ENCODE results near the gene ELF5.

The ELF5 gene

DNA sequence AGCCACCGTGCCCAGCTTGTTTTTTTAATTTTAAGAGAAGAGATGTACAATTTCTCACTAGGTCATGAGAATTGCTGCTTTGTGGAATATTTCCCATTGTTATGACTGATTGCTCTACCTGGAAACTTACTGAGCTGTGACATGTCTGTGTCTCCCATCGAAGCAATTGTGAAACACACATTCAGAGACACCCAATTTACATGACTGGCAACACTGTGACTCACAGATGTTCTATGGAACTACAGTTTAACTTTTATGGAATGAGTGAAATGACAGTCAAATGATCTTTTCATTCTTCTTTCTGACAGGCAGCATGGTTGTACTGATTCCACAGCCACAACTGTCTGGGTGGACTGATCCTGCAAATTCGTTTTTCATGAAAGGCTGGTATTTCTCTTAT is 32.3 kb downstream of the ELF5 start:
- ChIA-PET CTCF (interaction anchor here (1.4 to 2.0 kb wide), 5 partner anchors 11 to 31 kb away, joined by 3 to 10 read pairs (median 3); no protein-coding TSS in a partner anchor), POLR2A (no interaction called here)
- no peak for TF ChIP-seq CTCF (IDR thresholded peaks at IDR 0.05; ENCODE audit: control extremely low read depth, extremely low read depth, low read depth, missing control alignments)
- DNase-seq (ENCODE audit: extremely low spot score) = no peak

- TF ChIP-seq CTCF (IDR thresholded peaks at IDR 0.05; ENCODE audit: control extremely low read depth, extremely low read depth, low read depth, missing control alignments) = no peak
- DNase-seq (ENCODE audit: extremely low spot score) = no peak
- ChIA-PET CTCF (interaction anchor here (0.8 to 1.9 kb wide), 7 partner anchors 8 to 114 kb away, joined by 3 to 8 read pairs (median 3); no protein-coding TSS in a partner anchor), POLR2A (no interaction called here)
Measured at GRCh38 chr11:34480314-34480713, 33.3 kb downstream of the ELF5 start.

DNA sequence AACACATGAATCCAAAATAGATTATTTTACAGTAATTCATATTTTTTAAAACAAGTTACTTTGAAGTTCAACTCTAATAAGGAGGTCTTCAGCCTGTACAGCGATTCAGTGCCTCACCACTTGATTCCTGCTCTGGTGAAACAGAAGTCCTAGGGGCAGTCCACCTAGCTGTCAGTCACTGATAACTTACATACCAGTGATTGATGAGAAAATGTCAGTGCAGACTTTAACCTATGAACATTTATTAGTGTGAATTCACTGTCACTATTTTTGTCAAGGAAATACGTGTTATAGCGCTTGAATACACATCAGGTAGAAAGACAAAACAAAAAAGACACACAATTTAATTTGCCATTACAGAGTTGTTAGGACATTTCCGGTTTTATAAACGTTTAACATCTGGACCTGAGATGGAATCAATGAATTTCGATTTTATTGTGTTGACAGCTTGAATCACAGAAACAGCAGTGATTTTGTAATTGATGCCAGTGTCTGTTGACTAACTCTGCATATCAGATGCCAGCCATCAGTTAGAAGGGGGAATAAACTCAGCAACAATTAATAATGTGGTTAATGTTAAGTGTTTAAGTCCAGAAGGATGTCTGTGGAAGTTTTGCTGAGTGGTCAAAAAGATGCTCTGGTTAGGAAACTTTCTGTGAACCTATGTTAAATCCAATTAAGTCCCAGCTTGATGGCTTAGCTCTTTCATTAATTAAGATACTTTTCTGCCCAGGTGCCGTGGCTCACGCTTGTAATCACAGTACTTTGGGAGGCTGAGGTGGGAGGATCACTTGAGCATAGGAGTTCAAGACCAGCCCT is 34.5 kb downstream of the ELF5 start:
- CTCF ChIA-PET = interaction anchor here (1.2 to 1.9 kb wide), 2 partner anchors 12 to 13 kb away, joined by 3 to 8 read pairs; no protein-coding TSS in a partner anchor
- no peak for TF ChIP-seq CTCF (IDR thresholded peaks at IDR 0.05; ENCODE audit: control extremely low read depth, extremely low read depth, low read depth, missing control alignments)
- DNase-seq (ENCODE audit: extremely low spot score) = no peak
- POLR2A ChIA-PET = no interaction called here

DNA sequence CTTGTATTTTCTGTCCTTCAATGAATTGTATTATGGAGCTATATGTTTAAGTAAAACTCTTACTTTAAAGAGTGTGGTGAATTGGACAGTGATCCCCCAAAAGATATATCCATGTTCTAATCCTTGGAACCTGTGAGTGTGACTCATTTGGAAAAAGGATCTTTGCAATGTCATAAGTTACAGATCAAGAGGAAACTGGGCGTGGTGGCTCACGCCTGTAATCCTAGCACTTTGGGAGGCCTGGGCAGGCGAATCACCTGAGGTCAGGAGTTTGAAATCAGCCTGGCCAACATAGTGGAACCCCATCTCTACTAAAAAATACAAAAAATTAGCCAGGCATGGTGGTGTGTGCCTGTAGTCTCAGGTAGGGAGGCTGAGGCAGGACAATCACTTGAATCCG is 36.7 kb downstream of the ELF5 start:
- POLR2A ChIA-PET = no interaction called here
- no peak for TF ChIP-seq CTCF (IDR thresholded peaks at IDR 0.05; ENCODE audit: control extremely low read depth, extremely low read depth, low read depth, missing control alignments)
- CTCF ChIA-PET = interaction anchor here (0.6 to 2.5 kb wide), 3 partner anchors 8 to 36 kb away, joined by 3 to 9 read pairs (median 6); no protein-coding TSS in a partner anchor
- DNase-seq (ENCODE audit: extremely low spot score) = no peak

DNA sequence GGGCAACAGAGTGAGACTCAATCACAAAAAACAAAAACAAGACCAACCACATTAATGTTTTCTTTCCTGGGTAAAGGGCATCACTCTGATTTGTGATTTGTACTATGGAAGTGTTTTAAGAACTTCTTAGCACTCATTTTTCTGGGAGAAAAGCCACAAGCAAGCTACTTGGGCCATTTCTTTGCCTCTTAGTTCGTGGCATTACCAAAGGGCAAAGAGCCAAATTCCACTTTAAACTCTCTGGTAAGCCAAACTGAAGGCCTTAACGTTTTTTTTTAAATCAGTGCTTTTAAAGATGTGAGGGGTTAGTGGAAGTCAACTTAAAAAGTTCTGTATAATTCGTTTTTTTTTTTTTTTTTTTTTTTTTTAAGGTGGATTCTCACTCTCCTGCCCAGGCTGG is 37.9 kb downstream of the ELF5 start:
- no peak for TF ChIP-seq CTCF (IDR thresholded peaks at IDR 0.05; ENCODE audit: control extremely low read depth, extremely low read depth, low read depth, missing control alignments)
- POLR2A ChIA-PET = no interaction called here
- no peak for DNase-seq (ENCODE audit: extremely low spot score)
- CTCF ChIA-PET = interaction anchor here (2.0 kb wide), 1 partner anchor 12 kb away, joined by 6 read pairs; no protein-coding TSS in a partner anchor

DNA sequence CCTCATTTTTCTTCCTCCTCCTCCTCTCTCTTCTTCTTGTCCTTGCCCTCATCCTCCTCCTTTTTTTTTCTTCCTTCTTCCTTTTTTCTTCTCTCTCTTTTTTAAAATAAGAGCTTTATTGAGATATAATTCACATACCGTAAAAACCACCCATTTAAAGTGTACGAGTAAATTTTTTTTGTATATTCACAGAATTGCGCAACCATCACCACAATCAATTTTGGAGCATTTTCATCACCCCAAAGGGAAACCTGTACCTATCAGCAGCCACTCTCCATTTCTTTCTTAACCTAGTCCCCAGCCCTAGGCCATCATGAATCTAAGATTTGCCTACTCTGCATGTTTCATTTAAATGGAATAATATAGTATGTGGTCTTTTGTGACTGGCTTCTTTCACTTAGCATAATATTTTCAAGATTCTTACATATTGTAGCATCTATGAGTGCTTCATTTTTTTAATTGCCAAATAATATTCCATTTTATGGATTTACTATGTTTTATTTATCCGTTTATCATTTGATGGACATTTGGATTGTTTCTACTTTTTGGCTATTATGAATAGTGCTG is 39.9 kb downstream of the ELF5 start:
- CTCF ChIA-PET = no interaction called here
- no peak for TF ChIP-seq CTCF (IDR thresholded peaks at IDR 0.05; ENCODE audit: control extremely low read depth, extremely low read depth, low read depth, missing control alignments)
- POLR2A ChIA-PET = no interaction called here
- DNase-seq (ENCODE audit: extremely low spot score) = no peak

All from GM10248 (cell line).